ENCODE measurements around the gene SARS2.

DNA sequence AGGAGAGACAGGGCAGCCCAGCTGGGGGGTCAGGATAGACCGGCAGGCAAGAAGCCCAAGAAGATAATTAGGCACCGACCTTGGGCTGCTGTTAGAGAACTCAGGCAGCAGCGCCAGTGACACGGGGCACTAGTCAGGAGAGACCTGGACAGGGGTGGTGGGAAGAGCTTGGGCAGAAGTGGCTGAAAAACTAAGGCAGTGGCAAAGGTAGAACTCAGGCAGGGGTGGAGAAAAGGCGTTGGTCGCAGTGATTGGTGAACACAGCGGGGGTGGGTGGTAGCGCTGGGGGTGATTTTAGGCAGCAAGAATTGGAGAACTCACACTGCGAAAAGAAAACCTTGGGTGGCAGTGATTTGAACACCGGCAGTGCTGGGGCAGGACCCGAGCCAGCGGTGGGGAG lies 22.9 kb downstream of the SARS2 start:
- TF ChIP-seq TAF1 (IDR thresholded peaks at IDR 0.05; ENCODE audit: borderline replicate concordance, insufficient read depth, low read length) (no peak), SIN3A (IDR thresholded peaks at IDR 0.05; ENCODE audit: borderline replicate concordance, insufficient read depth, low read length) (no peak), POLR2AphosphoS5 (IDR thresholded peaks at IDR 0.05; ENCODE audit: low read depth, low read length) (no peak)

Measured in PFSK-1 (cell line).